SH-SY5Y (cell line): ENCODE measurements around the gene PVR.

Experiments
- GATA2 ChIP-seq: IDR thresholded peaks from 2 replicates; pipeline ENCODE4 v1.6.1; 2011; ENCODE audit warnings: mild to moderate bottlenecking, low read depth, low read length
- GATA3 ChIP-seq: IDR thresholded peaks from 2 replicates; pipeline ENCODE4 v1.6.1; 2011; ENCODE audit warnings: low read depth, mild to moderate bottlenecking, low read length, moderate library complexity

Gene PVR

GRCh38 chr19:44636439-44637389 is 7.0 kb upstream of the PVR start:
- TF ChIP-seq GATA2 (no peak), GATA3 (no peak)

- TF ChIP-seq GATA2 = no peak
- TF ChIP-seq GATA3 = no peak
Observed at GRCh38 chr19:44637390-44637764, 6.3 kb upstream of the PVR start.

- TF ChIP-seq GATA3 (no peak), GATA2 (no peak)
Observed at GRCh38 chr19:44640518-44640917, 3.2 kb upstream of the PVR start.

- no peak for TF ChIP-seq GATA3
- no peak for TF ChIP-seq GATA2
Observed at GRCh38 chr19:44641501-44642265, 2.0 kb upstream of the PVR start.

- TF ChIP-seq GATA3 (no peak), GATA2 (no peak)
Observed at GRCh38 chr19:44642377-44642776, 1.3 kb upstream of the PVR start.

GRCh38 chr19:44644402-44645016 is 799 bp downstream of the PVR start:
- TF ChIP-seq GATA3 (no peak), GATA2 (no peak)

GRCh38 chr19:44645407-44646048 is 1.8 kb downstream of the PVR start:
- TF ChIP-seq GATA3 (no peak), GATA2 (no peak)

GRCh38 chr19:44646049-44646416 is 2.3 kb downstream of the PVR start:
- TF ChIP-seq GATA3 = no peak
- no peak for TF ChIP-seq GATA2

GRCh38 chr19:44647144-44647543 is 3.4 kb downstream of the PVR start:
- TF ChIP-seq GATA3 = no peak
- no peak for TF ChIP-seq GATA2

GRCh38 chr19:44648631-44649251 is 5.0 kb downstream of the PVR start:
- TF ChIP-seq GATA2 (no peak), GATA3 (no peak)

- TF ChIP-seq GATA3 (no peak), GATA2 (no peak)
Observed at GRCh38 chr19:44649578-44650145, 6.0 kb downstream of the PVR start.

GRCh38 chr19:44653343-44653742 is 9.6 kb downstream of the PVR start:
- no peak for TF ChIP-seq GATA2
- no peak for TF ChIP-seq GATA3

GRCh38 chr19:44653977-44654774 is 10.5 kb downstream of the PVR start:
- TF ChIP-seq GATA3 (no peak), GATA2 (no peak)
